GM18907 (cell line): Measurements from ENCODE around the gene PLK5.

ENCODE experiments used
- ATAC-seq: cut with Tn5 transposase; IDR thresholded peaks from one replicate; pipeline ENCODE4 v1.9.1; 2021; ENCODE audit warnings: mild to moderate bottlenecking, moderate library complexity; ENCODE audit not compliant: unreplicated experiment

Gene PLK5

GRCh38 chr19:1576242-1577089 is 52.6 kb downstream of the PLK5 start:
- ATAC-seq = no peak

DNA sequence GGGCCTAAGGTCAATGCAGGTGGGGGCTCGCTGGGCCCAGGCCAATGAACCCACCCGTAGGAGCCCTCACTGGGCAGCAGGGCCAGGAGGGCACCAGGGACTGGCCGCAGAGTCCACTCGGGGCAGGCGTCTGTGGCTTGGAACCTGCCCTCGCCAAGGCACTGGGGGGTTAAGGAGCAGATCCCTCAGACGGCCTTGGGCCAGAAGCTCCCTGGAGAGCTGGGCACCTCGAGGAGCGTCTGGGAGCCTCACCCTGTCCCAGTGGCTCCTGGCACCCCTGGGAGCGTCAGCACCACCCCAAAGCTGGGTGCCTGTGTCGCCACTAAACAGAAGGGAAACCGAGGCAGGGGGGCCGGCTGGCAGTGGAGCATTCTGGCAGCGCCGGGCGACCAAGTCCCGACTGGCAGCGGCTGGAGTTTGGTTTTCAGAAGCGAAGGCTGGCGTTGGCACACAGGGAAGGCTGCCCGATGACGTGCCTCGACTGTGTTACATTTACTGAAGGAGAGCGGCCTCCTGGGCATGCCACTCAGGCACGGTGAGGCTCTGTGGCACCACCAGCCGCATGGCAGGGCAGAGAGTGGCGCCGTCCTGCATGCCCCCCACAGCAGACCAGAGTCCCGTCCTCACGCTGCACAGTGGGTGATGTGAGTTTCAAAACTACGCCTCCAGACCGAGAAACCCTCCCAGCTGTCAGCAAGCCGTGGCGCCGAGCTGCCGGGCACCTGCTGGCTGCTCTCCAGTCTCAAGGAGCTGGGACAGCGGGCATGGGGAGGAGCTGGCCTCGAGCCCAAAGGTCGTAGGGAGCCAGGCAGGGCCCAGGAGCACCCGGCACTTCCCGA is 53.4 kb downstream of the PLK5 start:
- ATAC-seq = no peak

- no peak for ATAC-seq
Observed at GRCh38 chr19:1577929-1578618, 54.2 kb downstream of the PLK5 start.

- ATAC-seq = no peak
Observed at GRCh38 chr19:1579222-1579621, 55.3 kb downstream of the PLK5 start.

DNA sequence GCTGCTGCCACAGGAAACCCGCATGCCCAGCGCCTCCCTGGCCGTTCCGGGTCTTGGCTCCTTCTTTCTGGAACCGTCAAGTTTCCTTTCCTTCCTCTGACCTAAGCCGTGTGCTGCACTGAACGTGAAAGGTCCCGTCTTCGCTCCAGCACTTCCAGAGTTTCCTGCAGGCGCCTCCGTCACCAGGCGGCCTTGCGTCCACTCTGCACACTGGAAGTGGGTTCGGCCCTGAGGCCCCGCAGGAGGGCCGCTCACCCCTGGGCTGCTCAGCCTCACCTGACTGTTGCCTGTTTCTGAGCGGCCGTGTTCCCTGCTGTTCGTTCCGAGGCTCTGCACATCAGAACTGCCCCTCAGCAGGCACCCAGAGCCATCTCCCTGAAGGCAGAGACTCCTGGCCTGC is 56.5 kb downstream of the PLK5 start:
- ATAC-seq = no peak

- no peak for ATAC-seq
Observed at GRCh38 chr19:1580957-1581356, 57.1 kb downstream of the PLK5 start.

DNA sequence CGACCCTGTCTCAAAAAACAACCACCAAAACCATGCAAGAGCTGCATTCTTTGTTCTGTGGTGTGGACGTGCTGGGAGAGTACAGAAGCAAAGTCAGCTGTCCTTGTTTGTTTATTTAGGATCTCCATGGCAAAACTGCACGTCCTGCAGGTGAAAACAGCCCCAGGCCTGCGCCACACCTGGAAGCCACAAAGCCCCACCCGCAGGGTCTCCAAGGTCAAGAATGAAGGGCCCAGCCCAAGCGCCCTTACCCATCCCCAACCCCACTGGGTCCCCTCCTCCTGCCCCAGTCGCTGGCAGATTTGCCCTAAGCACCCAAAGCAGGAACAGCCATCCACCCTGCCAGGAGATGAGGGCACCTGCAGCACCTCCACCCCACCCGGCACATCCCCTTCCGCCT is 58.3 kb downstream of the PLK5 start:
- ATAC-seq = no peak

GRCh38 chr19:1584500-1585242 is 60.8 kb downstream of the PLK5 start:
- ATAC-seq = no peak

DNA sequence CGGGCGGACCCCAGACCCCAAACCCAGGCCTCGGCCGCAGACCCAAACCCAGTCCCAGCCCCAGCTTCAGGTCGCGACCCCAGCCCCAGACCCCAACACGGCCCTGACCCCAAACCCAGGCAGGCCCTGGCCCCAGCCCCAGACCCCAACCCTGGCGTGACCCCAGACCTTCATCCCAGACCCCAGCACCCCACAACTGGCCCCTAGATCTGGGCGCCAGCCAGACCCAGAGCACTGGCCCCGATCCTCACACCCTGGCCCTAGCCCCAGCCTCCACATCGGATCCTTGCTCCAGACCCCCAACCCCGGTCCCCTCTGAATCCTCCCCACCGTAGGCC is 61.3 kb downstream of the PLK5 start:
- ATAC-seq = no peak
